Measurements from ENCODE around the gene C1orf116. TPM values are rescaled to one million over a fixed set of nuclear protein-coding genes. Genes with fewer than 3 reads are reported as not detected.

Gene C1orf116
- total RNA-seq, 1 experiment from 2014 or later, result 0.09 TPM

GRCh38 chr1:207069061-207069460, 36.5 kb upstream of the C1orf116 start:
- POLR2A ChIA-PET (ENCODE audit: low non-redundant PET), result no interaction called here
- intact Hi-C loops (cut with micrococcal nuclease; ENCODE audit: unreplicated experiment), result no loop called here

GRCh38 chr1:207067665-207068064, 35.1 kb upstream of the C1orf116 start:
- TF ChIP-seq CTCF (conservative IDR thresholded peaks at IDR 0.05; ENCODE audit: low read depth, low read length) (no peak), EZH2 (IDR thresholded peaks at IDR 0.05; ENCODE audit: borderline replicate concordance, low read depth, low read length, poor library complexity, severe bottlenecking) (no peak)
- Histone ChIP-seq H3K4me3 (ENCODE audit: low read depth, low read length, poor library complexity, severe bottlenecking) (no peak overlapping the region), H3K27me3 (replicated peaks; ENCODE audit: insufficient read depth, low read depth, low read length, poor library complexity) (no peaks in the 10 kb centered on the region), H3K4me1 (ENCODE audit: insufficient read depth, low read length, poor library complexity, severe bottlenecking) (no peaks in the 10 kb centered on the region), H3K36me3 (ENCODE audit: insufficient read depth, low read length, poor library complexity, severe bottlenecking) (no peaks in the 10 kb centered on the region), H3K9me3 (ENCODE audit: low read depth, low read length, poor library complexity, severe bottlenecking) (no peaks in the 10 kb centered on the region), H3K27ac (ENCODE audit: low read depth, low read length, poor library complexity, severe bottlenecking) (no peak overlapping the region)
- BruUV-seq (replicated peaks), result no TSS peak
- ChIA-PET POLR2A (ENCODE audit: low non-redundant PET) (no interaction called here), CTCF (no interaction called here)
- DNase-seq (ENCODE audit: low spot score), result no peak
- intact Hi-C loops (cut with micrococcal nuclease; ENCODE audit: unreplicated experiment), result no loop called here

More at GRCh38 chr1:207069061-207069460, 36.5 kb upstream of the C1orf116 start:
- no TSS peak for BruUV-seq (replicated peaks)
- Histone ChIP-seq H3K4me3 (ENCODE audit: low read depth, low read length, poor library complexity, severe bottlenecking) (no peak overlapping the region), H3K27ac (ENCODE audit: low read depth, low read length, poor library complexity, severe bottlenecking) (no peak overlapping the region), H3K36me3 (ENCODE audit: insufficient read depth, low read length, poor library complexity, severe bottlenecking) (no peaks in the 10 kb centered on the region), H3K27me3 (replicated peaks; ENCODE audit: insufficient read depth, low read depth, low read length, poor library complexity) (no peaks in the 10 kb centered on the region), H3K4me1 (ENCODE audit: insufficient read depth, low read length, poor library complexity, severe bottlenecking) (no peaks in the 10 kb centered on the region), H3K9me3 (ENCODE audit: low read depth, low read length, poor library complexity, severe bottlenecking) (no peaks in the 10 kb centered on the region)
- no peak for DNase-seq (ENCODE audit: low spot score)
- TF ChIP-seq EZH2 (IDR thresholded peaks at IDR 0.05; ENCODE audit: borderline replicate concordance, low read depth, low read length, poor library complexity, severe bottlenecking) (no peak), CTCF (conservative IDR thresholded peaks at IDR 0.05; ENCODE audit: low read depth, low read length) (no peak)
- CTCF ChIA-PET, result no interaction called here

GRCh38 chr1:207067185-207067584, 34.6 kb upstream of the C1orf116 start:
- TF ChIP-seq CTCF (conservative IDR thresholded peaks at IDR 0.05; ENCODE audit: low read depth, low read length) (no peak), EZH2 (IDR thresholded peaks at IDR 0.05; ENCODE audit: borderline replicate concordance, low read depth, low read length, poor library complexity, severe bottlenecking) (no peak)
- intact Hi-C loops (cut with micrococcal nuclease; ENCODE audit: unreplicated experiment), result no loop called here
- no TSS peak for BruUV-seq (replicated peaks)
- Histone ChIP-seq H3K27me3 (replicated peaks; ENCODE audit: insufficient read depth, low read depth, low read length, poor library complexity) (no peaks in the 10 kb centered on the region), H3K36me3 (ENCODE audit: insufficient read depth, low read length, poor library complexity, severe bottlenecking) (no peaks in the 10 kb centered on the region), H3K4me1 (ENCODE audit: insufficient read depth, low read length, poor library complexity, severe bottlenecking) (no peaks in the 10 kb centered on the region), H3K9me3 (ENCODE audit: low read depth, low read length, poor library complexity, severe bottlenecking) (no peaks in the 10 kb centered on the region), H3K27ac (ENCODE audit: low read depth, low read length, poor library complexity, severe bottlenecking) (no peak overlapping the region), H3K4me3 (ENCODE audit: low read depth, low read length, poor library complexity, severe bottlenecking) (no peak overlapping the region)
- POLR2A ChIA-PET (ENCODE audit: low non-redundant PET), result no interaction called here
- no peak for DNase-seq (ENCODE audit: low spot score)
- CTCF ChIA-PET, result no interaction called here

All from A673 (cell line).